Stomach (tissue), 9 donors: ENCODE data around the gene FMN2. TPM values are rescaled to one million over a fixed set of nuclear protein-coding genes. Genes with fewer than 3 reads are reported as not detected.

Experiments used
- DNase-seq, 2 donors: peaks; one replicate each; pipeline versions ENCODE4 v3.0.0 to v3.0.0-alpha.2; 2013 to 2019
- H3K27ac ChIP-seq, 5 donors: fragments of 200-600 bp in 4 of 5; sonication (generic) in 4 of 5; one replicate each; pipeline ENCODE4 v1.5.1; 2013 to 2019; ENCODE audit warnings: mild to moderate bottlenecking in 1 of 5, moderate library complexity in 1 of 5
- H3K27me3 ChIP-seq, 3 donors: fragments of 200-600 bp; sonication (generic); one replicate each; pipeline ENCODE4 v1.5.1; 2017 to 2019; ENCODE audit warnings: mixed run types in 1 of 3
- H3K36me3 ChIP-seq, 4 donors: fragments of 200-600 bp; sonication (generic); 1 replicate in 3 of 4; 2 replicates in 1 of 4; pipeline ENCODE4 v1.5.1; 2016 to 2019
- H3K4me1 ChIP-seq, 4 donors: fragments of 200-600 bp; sonication (generic); one replicate each; pipeline ENCODE4 v1.5.1; 2016 to 2019
- H3K4me3 ChIP-seq, 4 donors: fragments of 200-600 bp; sonication (generic) in 3 of 4; one replicate each; pipeline ENCODE4 v1.5.1; 2016 to 2019; ENCODE audit warnings: mild to moderate bottlenecking in 1 of 4
- H3K9me3 ChIP-seq, 4 donors: fragments of 200-600 bp; sonication (generic); one replicate each; pipeline ENCODE4 v1.5.1; 2016 to 2019
- CTCF ChIP-seq, 7 experiments: fragments of 450-650 bp in 4 of 7; fragments of 200-600 bp in 3 of 7; sonication (generic) in 3 of 7; IDR thresholded peaks; one replicate each; pipeline ENCODE4 v1.5.1; 2016 to 2019; ENCODE audit warnings: antibody characterized with exemption in 7 of 7, control low read depth in 2 of 7, mild to moderate bottlenecking in 1 of 7
- EP300 ChIP-seq: sonication (generic); formaldehyde crosslinking; IDR thresholded peaks from one replicate; pipeline ENCODE4 v1.6.1; 2017; ENCODE audit warnings: antibody characterized with exemption
- POLR2A ChIP-seq, 4 donors: fragments of 450-650 bp; IDR thresholded peaks; one replicate each; pipeline ENCODE4 v1.6.1; 2016; ENCODE audit warnings: antibody characterized with exemption in 4 of 4, control low read depth in 2 of 4, mild to moderate bottlenecking in 1 of 4, moderate library complexity in 1 of 4
- POLR2AphosphoS5 ChIP-seq, 3 donors: sonication (generic); formaldehyde crosslinking; IDR thresholded peaks; one replicate each; pipeline ENCODE4 v1.6.1; 2016; ENCODE audit warnings: antibody characterized with exemption in 3 of 3
- WGBS, 5 donors: extraction: QIAGEN DNeasy Blood & Tissue Kit in 3 of 5; methylation state at CpG; one replicate each; pipeline versions ENCODE4 v1.1.5 to v1.1.7; 2013 to 2018; 5-methylcytosine and 5-hydroxymethylcytosine counted together
- intact Hi-C: fragments of 100-400 bp; cut with DNase I; formaldehyde crosslinking; loops from one replicate; pipeline ENCODE4 v1.15.1; 2023; ENCODE audit warnings: low total_unique reads
- polyA plus RNA-seq, 3 donors: library from polyadenylated mRNA; stranded (reverse); fragments of 200-250 nt; gene quantifications; one replicate each; pipeline ENCODE4 v1.2.3, GENCODE V29; 2013
- total RNA-seq, 5 donors: library from RNA; depleted of rRNA; stranded (reverse); fragments of >200 nt; gene quantifications; one replicate each; pipeline versions ENCODE4 v1.1.0 to v1.2.3, GENCODE V29; 2014 to 2016
- donor health status: healthy with polysubstance abuse.
- donor health status: Bipolar disorder and iron deficiency.
- donor health status: healthy.

Gene FMN2
- total and polyA plus RNA-seq, 8 donors: 0.61 to 3.3 (median 0.87) TPM; not detected in 2

- WGBS, 5 donors: 76 to 91% (median 80%) methylated on average over 4 of the region's 4 CpGs
- intact Hi-C loops: no loop called here
- Histone ChIP-seq H3K27ac (no peak overlapping the region), H3K4me1 (no peaks in the 10 kb centered on the region), H3K4me3 (no peak overlapping the region), H3K9me3 (peaks cover 0 to 6% (median 0%) of the 10 kb centered on the region in 4 donors), H3K36me3 (no peaks in the 10 kb centered on the region), H3K27me3 (peaks cover 0 to 9% (median 0%) of the 10 kb centered on the region in 3 donors)
- no peak for TF ChIP-seq POLR2A (IDR thresholded peaks at IDR 0.05)
- no peak for TF ChIP-seq EP300
- TF ChIP-seq CTCF (IDR thresholded peaks at IDR 0.05): no peak
- TF ChIP-seq POLR2AphosphoS5 (IDR thresholded peaks at IDR 0.05): no peak
- no peak for DNase-seq
Observed at GRCh38 chr1:240495601-240496000, 403.9 kb downstream of the FMN2 start.

GRCh38 chr1:240496356-240496755 lies 404.7 kb downstream of the FMN2 start:
- 83 to 87% (median 85%) methylated on average over 7 of the region's 7 CpGs for WGBS, 5 donors
- no peak for TF ChIP-seq EP300
- TF ChIP-seq CTCF (IDR thresholded peaks at IDR 0.05): no peak
- no peak for TF ChIP-seq POLR2A (IDR thresholded peaks at IDR 0.05)
- TF ChIP-seq POLR2AphosphoS5 (IDR thresholded peaks at IDR 0.05): no peak
- intact Hi-C loops: no loop called here

DNA sequence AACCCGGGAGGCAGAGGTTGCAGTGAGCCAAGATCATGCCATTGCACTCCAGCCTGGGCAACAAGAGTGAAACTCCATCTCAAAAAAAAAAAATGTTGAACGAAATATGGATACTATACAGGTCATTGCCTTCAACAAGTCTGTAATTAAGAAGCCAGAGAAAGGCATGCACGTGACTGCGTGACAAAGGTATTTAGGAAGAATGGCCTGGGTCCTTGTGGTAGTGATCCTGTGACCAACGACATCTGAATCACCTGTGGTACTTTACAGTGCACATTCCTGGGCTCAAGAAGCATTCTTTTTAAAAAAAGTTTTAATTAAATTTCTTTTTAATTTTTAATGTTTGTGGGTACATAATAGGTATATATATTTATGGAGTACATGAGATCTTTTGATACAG lies 405.3 kb downstream of the FMN2 start:
- Histone ChIP-seq H3K36me3 (no peaks in the 10 kb centered on the region), H3K4me3 (no peak overlapping the region), H3K27ac (no peak overlapping the region), H3K4me1 (no peaks in the 10 kb centered on the region), H3K9me3 (peaks cover 0 to 6% (median 0%) of the 10 kb centered on the region in 4 donors), H3K27me3 (peaks cover 0 to 9% (median 0%) of the 10 kb centered on the region in 3 donors)
- TF ChIP-seq POLR2A (IDR thresholded peaks at IDR 0.05) (no peak), POLR2AphosphoS5 (IDR thresholded peaks at IDR 0.05) (no peak), EP300 (no peak), CTCF (IDR thresholded peaks at IDR 0.05) (no peak)
- DNase-seq: no peak
- 86 to 93% (median 92%) methylated on average over 5 of the region's 5 CpGs for WGBS, 5 donors
- intact Hi-C loops: no loop called here

More at GRCh38 chr1:240496356-240496755, 404.7 kb downstream of the FMN2 start:
- Histone ChIP-seq H3K27me3 (peaks cover 0 to 9% (median 0%) of the 10 kb centered on the region in 3 donors), H3K27ac (no peak overlapping the region), H3K4me1 (no peaks in the 10 kb centered on the region), H3K36me3 (no peaks in the 10 kb centered on the region), H3K4me3 (no peak overlapping the region), H3K9me3 (peaks cover 0 to 6% (median 0%) of the 10 kb centered on the region in 4 donors)
- DNase-seq: no peak

GRCh38 chr1:240497908-240498307 lies 406.2 kb downstream of the FMN2 start:
- Histone ChIP-seq H3K4me1 (no peaks in the 10 kb centered on the region), H3K27ac (no peak overlapping the region), H3K27me3 (peaks cover 0 to 2% (median 0%) of the 10 kb centered on the region in 3 donors), H3K36me3 (no peaks in the 10 kb centered on the region), H3K9me3 (no peaks in the 10 kb centered on the region), H3K4me3 (no peak overlapping the region)
- 74 to 90% (median 86%) methylated on average over 4 of the region's 4 CpGs for WGBS, 5 donors
- TF ChIP-seq POLR2A (IDR thresholded peaks at IDR 0.05) (no peak), EP300 (no peak), CTCF (IDR thresholded peaks at IDR 0.05) (no peak), POLR2AphosphoS5 (IDR thresholded peaks at IDR 0.05) (no peak)
- intact Hi-C loops: no loop called here
- no peak for DNase-seq
